Mucosa of descending colon (tissue), 3 donors: ENCODE measurements around the gene ITK. TPM values are rescaled to one million over a fixed set of nuclear protein-coding genes. Genes with fewer than 3 reads are reported as not detected.

Source experiments
- ATAC-seq: fragments of 200-7000 bp; cut with Tn5 transposase; one replicate; pipeline ENCODE4 v1.9.1; 2020; ENCODE audit warnings: mild to moderate bottlenecking, moderate library complexity
- DNase-seq, 3 donors: peaks; one replicate each; pipeline ENCODE4 v3.0.0-alpha.2; 2020
- H3K36me3 ChIP-seq: fragments of 200-600 bp; one replicate; pipeline ENCODE4 v1.8.0; 2021; ENCODE audit warnings: low read depth, mild to moderate bottlenecking
- H3K4me1 ChIP-seq: fragments of 200-600 bp; one replicate; pipeline ENCODE4 v1.8.0; 2021; ENCODE audit warnings: low read depth, mild to moderate bottlenecking
- H3K4me3 ChIP-seq: fragments of 200-600 bp; one replicate; pipeline ENCODE4 v1.8.0; 2021; ENCODE audit warnings: mild to moderate bottlenecking
- H3K9me3 ChIP-seq: fragments of 200-600 bp; one replicate; pipeline ENCODE4 v1.8.0; 2021; ENCODE audit warnings: mild to moderate bottlenecking
- intact Hi-C, 2 donors: fragments of 100-400 bp; cut with DNase I in 1 of 2; cut with micrococcal nuclease in 1 of 2; formaldehyde crosslinking; loops; one replicate each; pipeline versions ENCODE4 v1.11.0 to v1.11.1; 2022; cut with DNase I, micrococcal nuclease
- total RNA-seq, 3 donors: library from RNA; stranded (reverse); fragmentation: NEBNext Ultra II Directional in 2 of 3; extraction: Animal tissue kit (Norgen Biotek cat#: 25700) in 2 of 3; gene quantifications; one replicate each; pipeline versions ENCODE4 v1.2.1 to v1.2.4, GENCODE V29; 2021 to 2023
- TF ChIP-seq, protein P1 (sequence below): fragments of 200-600 bp; IDR thresholded peaks from one replicate; pipeline ENCODE4 v1.8.0; 2022; ENCODE audit warnings: antibody characterized with exemption, mild to moderate bottlenecking
- donor health status: DM: no; HTN: no; CAD: no; lungs with moderate emphysema.
- donor health status: DM: no; HTN: no; CAD: no.
- donor health status: DM: no; HTN: yes; CAD: no.

ITK gene
- total RNA-seq, 3 donors from 2014 or later, result 2.6 to 5.7 (median 2.7) TPM

DNA sequence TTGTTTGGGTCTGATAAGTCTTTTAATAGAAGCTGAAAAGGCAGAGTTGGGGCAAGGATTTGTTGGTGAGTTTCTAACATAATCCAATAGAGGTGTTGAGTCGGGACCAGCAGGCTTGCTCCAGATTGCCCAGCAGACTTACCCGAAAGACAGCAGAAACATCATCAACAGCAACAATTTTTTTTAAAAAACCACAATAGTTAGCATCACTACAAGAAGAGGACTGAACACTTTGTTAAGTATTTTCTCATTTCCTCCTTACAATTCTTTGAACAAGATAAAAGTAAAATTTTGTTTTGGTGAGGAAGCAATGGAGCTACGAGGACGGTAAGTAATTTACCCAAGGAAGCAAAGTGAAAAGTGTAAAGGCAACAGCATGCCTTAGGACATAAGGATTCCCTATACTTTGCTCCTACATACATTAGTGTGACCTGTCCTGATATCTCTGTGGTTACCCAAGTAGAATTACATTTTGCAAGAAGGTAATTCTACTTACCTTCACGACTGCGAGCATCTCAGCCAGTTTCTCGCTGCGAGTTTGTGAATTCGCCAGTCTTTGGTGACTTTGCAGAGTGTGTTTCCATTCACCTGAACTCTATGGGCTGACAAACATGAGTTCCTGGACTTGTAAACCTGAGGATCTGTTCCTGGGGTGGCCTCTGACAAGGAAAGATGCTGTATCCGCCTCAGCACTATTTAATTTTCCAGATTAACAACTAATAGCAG, 13.2 kb downstream of the ITK start:
- DNase-seq (no peak), ATAC-seq (peak; percentile 61)
- no peak overlapping the region for H3K4me3 ChIP-seq
- no peaks in the 10 kb centered on the region for H3K36me3 ChIP-seq
- H3K4me1 ChIP-seq, result no peaks in the 10 kb centered on the region
- intact Hi-C loops, result no loop called here
- H3K9me3 ChIP-seq, result no peaks in the 10 kb centered on the region
- TF ChIP-seq, protein P1, sequence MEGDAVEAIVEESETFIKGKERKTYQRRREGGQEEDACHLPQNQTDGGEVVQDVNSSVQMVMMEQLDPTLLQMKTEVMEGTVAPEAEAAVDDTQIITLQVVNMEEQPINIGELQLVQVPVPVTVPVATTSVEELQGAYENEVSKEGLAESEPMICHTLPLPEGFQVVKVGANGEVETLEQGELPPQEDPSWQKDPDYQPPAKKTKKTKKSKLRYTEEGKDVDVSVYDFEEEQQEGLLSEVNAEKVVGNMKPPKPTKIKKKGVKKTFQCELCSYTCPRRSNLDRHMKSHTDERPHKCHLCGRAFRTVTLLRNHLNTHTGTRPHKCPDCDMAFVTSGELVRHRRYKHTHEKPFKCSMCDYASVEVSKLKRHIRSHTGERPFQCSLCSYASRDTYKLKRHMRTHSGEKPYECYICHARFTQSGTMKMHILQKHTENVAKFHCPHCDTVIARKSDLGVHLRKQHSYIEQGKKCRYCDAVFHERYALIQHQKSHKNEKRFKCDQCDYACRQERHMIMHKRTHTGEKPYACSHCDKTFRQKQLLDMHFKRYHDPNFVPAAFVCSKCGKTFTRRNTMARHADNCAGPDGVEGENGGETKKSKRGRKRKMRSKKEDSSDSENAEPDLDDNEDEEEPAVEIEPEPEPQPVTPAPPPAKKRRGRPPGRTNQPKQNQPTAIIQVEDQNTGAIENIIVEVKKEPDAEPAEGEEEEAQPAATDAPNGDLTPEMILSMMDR, result no peak

DNA sequence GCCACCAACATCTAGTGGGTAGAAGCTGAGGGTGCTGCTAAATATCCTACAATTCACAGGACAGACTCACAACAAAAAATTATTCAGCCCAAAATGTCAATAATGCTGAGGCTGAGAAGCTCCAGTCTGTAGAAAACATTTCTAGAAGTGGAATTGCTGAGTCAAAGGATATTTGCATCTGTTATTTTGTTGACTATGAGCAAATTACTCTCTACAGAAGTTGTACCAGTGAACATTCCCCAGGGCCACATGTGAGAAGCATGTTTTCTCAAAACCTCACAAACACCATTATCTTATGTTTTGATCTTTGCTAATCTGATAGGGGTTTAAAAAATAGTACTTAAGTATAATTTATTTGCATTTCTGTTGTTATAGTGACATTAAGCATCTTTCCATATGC, 15.4 kb downstream of the ITK start:
- DNase-seq (no peak), ATAC-seq (peak; percentile 19)
- TF ChIP-seq, protein P1, result no peak
- H3K9me3 ChIP-seq, result no peaks in the 10 kb centered on the region
- H3K36me3 ChIP-seq, result no peaks in the 10 kb centered on the region
- H3K4me1 ChIP-seq, result no peaks in the 10 kb centered on the region
- intact Hi-C loops, result no loop called here
- no peak overlapping the region for H3K4me3 ChIP-seq

DNA sequence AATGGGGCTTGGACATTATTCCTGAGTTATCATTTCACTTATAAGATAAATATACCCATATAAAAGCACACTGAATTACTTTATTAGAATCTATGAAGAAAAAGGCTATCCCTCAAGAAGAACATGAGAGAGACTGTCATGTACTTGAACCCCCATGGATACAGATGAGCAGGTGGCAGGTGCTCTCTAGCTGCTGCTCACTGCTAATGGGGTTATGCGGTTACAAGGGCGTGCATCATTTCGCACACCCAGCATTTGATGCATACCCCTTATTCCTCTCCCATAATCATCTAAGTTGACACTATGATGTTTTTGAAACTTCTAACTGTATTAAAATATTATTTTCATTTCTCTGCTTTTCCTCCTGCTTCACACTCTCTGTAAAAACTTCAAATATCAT, 16.4 kb downstream of the ITK start:
- TF ChIP-seq, protein P1, result no peak
- Histone ChIP-seq H3K9me3 (no peaks in the 10 kb centered on the region), H3K4me1 (no peaks in the 10 kb centered on the region), H3K4me3 (no peak overlapping the region), H3K36me3 (no peaks in the 10 kb centered on the region)
- intact Hi-C loops, result no loop called here
- ATAC-seq (peak; percentile 53), DNase-seq (no peak)

DNA sequence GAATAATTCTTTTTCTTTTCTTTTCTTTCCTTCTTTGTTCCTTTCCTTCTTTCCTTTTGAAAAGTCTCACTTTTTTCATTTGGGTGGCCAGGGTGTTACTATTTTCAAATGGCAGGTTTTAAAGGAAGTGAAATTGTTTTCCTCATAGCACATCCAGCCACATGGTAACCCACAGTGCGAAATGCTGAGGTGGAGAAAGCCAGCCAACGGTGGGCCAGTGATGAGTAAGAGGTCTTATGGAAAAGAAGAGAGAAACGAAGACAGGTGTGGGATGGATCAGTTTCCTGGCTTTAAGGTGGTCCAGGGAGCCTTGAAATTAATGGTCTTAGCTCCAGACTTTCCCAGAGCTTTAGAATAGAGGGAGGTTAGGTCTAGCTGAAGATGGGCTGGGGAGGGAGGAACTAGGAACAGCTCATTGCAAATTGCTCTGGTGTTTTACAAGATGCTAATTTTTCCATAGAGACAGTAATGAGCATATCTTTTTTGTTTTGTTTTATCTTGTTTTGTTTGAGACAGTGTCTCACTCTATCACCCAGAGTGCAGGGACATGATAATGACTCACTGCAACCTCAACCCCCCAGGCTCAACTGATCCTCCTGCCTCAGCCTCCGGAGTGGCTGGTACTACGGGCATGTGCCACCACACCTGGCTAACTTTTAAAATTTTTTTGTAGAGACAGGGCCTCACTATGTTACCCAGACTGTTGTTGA, 17.8 kb downstream of the ITK start:
- TF ChIP-seq, protein P1, result no peak
- no peaks in the 10 kb centered on the region for H3K36me3 ChIP-seq
- H3K4me1 ChIP-seq, result no peaks in the 10 kb centered on the region
- intact Hi-C loops, result no loop called here
- no peaks in the 10 kb centered on the region for H3K9me3 ChIP-seq
- ATAC-seq (peak; percentile 28), DNase-seq (no peak)
- H3K4me3 ChIP-seq, result no peak overlapping the region

DNA sequence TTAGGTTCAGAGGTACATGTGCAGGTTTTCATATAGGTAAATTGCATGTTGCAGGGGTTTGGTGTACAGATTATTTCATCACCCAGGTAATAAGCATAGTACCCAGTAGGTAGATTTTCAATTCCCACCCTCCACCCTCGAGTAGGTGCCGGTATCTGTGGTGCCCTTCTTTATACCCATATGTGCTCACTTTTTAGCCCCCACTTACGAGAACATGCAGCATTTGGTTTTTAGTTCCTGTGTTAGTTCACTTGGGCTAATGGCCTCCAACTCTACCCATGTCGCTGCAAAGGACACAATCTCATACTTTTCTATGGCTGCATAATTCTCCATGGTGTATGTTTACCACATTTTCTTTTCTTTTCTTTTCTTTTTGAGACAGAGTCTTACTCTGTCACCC, 21.2 kb downstream of the ITK start:
- no peaks in the 10 kb centered on the region for H3K36me3 ChIP-seq
- no peak for ATAC-seq
- intact Hi-C loops, result no loop called here
- no peak overlapping the region for H3K4me3 ChIP-seq
- no peaks in the 10 kb centered on the region for H3K9me3 ChIP-seq
- H3K4me1 ChIP-seq, result no peaks in the 10 kb centered on the region
- TF ChIP-seq, protein P1, result no peak
- no peak for DNase-seq
